GM23338 (cell line): ENCODE measurements around the gene KCNJ6. TPM values are rescaled to one million over a fixed set of nuclear protein-coding genes. Genes with fewer than 3 reads are reported as not detected.

Source experiments
- ATAC-seq: fragments of 200-7000 bp; cut with Tn5 transposase; 3 replicates; pipeline ENCODE4 v1.9.1; 2020
- DNase-seq: peaks from one replicate; pipeline ENCODE4 v3.0.0-alpha.2; 2015; ENCODE audit warnings: low spot score
- H2AFZ ChIP-seq: fragments of 200-600 bp; sonication (generic); 2 replicates; pipeline ENCODE4 v1.8.0; 2016; ENCODE audit warnings: antibody characterized with exemption, mild to moderate bottlenecking, moderate library complexity
- H3F3A ChIP-seq: fragments of 200-600 bp; sonication (generic); replicated peaks from 2 replicates; pipeline ENCODE4 v1.8.0; 2017; ENCODE audit warnings: antibody characterized with exemption, mixed run types, low read depth
- H3K27ac ChIP-seq: fragments of 200-600 bp; sonication (generic); 2 replicates; pipeline ENCODE4 v1.6.1; 2016; ENCODE audit warnings: low read depth
- H3K27me3 ChIP-seq: fragments of 200-600 bp; sonication (generic); 2 replicates; pipeline ENCODE4 v1.8.0; 2016; ENCODE audit warnings: mild to moderate bottlenecking, mixed run types, moderate library complexity; ENCODE audit not compliant: insufficient read depth
- H3K36me3 ChIP-seq: fragments of 200-600 bp; sonication (generic); 2 replicates; pipeline ENCODE4 v1.8.0; 2016; ENCODE audit warnings: mild to moderate bottlenecking; ENCODE audit not compliant: insufficient read depth
- H3K4me1 ChIP-seq: fragments of 200-600 bp; sonication (generic); 2 replicates; pipeline ENCODE4 v1.8.0; 2016; ENCODE audit warnings: mild to moderate bottlenecking, moderate library complexity; ENCODE audit not compliant: insufficient read depth
- H3K4me2 ChIP-seq: fragments of 200-600 bp; sonication (generic); 2 replicates; pipeline ENCODE4 v1.7.1; 2017; ENCODE audit warnings: mixed run types
- H3K4me3 ChIP-seq: fragments of 200-600 bp; sonication (generic); 2 replicates; pipeline ENCODE4 v1.6.1; 2016; ENCODE audit warnings: mixed run types
- H3K79me2 ChIP-seq: fragments of 200-600 bp; sonication (generic); replicated peaks from 2 replicates; pipeline ENCODE4 v1.8.0; 2017; ENCODE audit warnings: mild to moderate bottlenecking; ENCODE audit not compliant: insufficient read depth
- H3K9me2 ChIP-seq: fragments of 200-600 bp; sonication (generic); 2 replicates; pipeline ENCODE4 v1.8.0; 2017; ENCODE audit not compliant: insufficient read depth
- H4K20me1 ChIP-seq: fragments of 200-600 bp; sonication (generic); replicated peaks from 2 replicates; pipeline ENCODE4 v1.8.0; 2017; ENCODE audit warnings: mild to moderate bottlenecking; ENCODE audit not compliant: insufficient read depth
- H3K27ac Mint-ChIP-seq: 2 replicates; pipeline ENCODE4 v1.8.0; 2020; ENCODE audit warnings: inconsistent platforms, mild to moderate bottlenecking, moderate library complexity, mixed read lengths
- H3K27me3 Mint-ChIP-seq: 3 replicates; pipeline ENCODE4 v1.8.0; 2022; ENCODE audit warnings: low read depth, mild to moderate bottlenecking, moderate library complexity, mixed read lengths, inconsistent platforms; ENCODE audit not compliant: insufficient read depth, poor library complexity
- H3K36me3 Mint-ChIP-seq: 3 replicates; pipeline ENCODE4 v1.8.0; 2021; ENCODE audit warnings: low read depth, mild to moderate bottlenecking, inconsistent platforms, moderate library complexity, mixed read lengths
- H3K4me1 Mint-ChIP-seq: 3 replicates; pipeline ENCODE4 v1.8.0; 2020; ENCODE audit warnings: mild to moderate bottlenecking, inconsistent platforms, mixed read lengths
- H3K4me3 Mint-ChIP-seq: 3 replicates; pipeline ENCODE4 v1.8.0; 2021; ENCODE audit warnings: moderate library complexity, mild to moderate bottlenecking, inconsistent platforms, mixed read lengths
- H3K9me3 Mint-ChIP-seq: 3 replicates; pipeline ENCODE4 v1.8.0; 2020; ENCODE audit warnings: moderate library complexity, mild to moderate bottlenecking, inconsistent platforms, mixed read lengths
- CREB1 ChIP-seq: fragments of 250-450 bp; sonication (Bioruptor Pico); IDR thresholded peaks from 2 replicates; pipeline ENCODE4 v1.5.0; 2020; ENCODE audit warnings: low read depth, mild to moderate bottlenecking, moderate library complexity
- EZH2phosphoT487 ChIP-seq: fragments of 200-600 bp; sonication (generic); IDR thresholded peaks from one replicate; pipeline ENCODE4 v1.8.1; 2018; ENCODE audit warnings: antibody characterized with exemption; ENCODE audit not compliant: unreplicated experiment
- ZNF331 ChIP-seq: fragments of 250-450 bp; sonication (Bioruptor Pico); IDR thresholded peaks from 2 replicates; pipeline ENCODE4 v1.5.0; 2020; ENCODE audit warnings: low read depth, mild to moderate bottlenecking, moderate library complexity
- polyA plus RNA-seq: library from polyadenylated mRNA; unstranded; fragments of >200 nt; fragmentation: Nextera tagmentation; extraction: Ambion mirVana; gene quantifications from 2 replicates; pipeline ENCODE4 v1.2.1, GENCODE V29; 2016
- total RNA-seq: library from RNA; depleted of rRNA; stranded (reverse); fragments of >200 nt; shearing (Covaris generic); gene quantifications from 2 replicates; pipeline ENCODE4 v1.2.3, GENCODE V29; 2014
- TF ChIP-seq, protein P1 (sequence below): IDR thresholded peaks from one replicate; pipeline ENCODE4 v1.6.1; 2018; ENCODE audit warnings: antibody characterized with exemption; ENCODE audit not compliant: unreplicated experiment
- TF ChIP-seq, protein P2 (sequence below): IDR thresholded peaks from 2 replicates; pipeline ENCODE4 v1.6.1; 2016; ENCODE audit warnings: antibody characterized with exemption
- TF ChIP-seq, protein P3 (sequence below): fragments of 250-450 bp; sonication (Bioruptor Pico); IDR thresholded peaks from 2 replicates; pipeline ENCODE4 v1.5.0; 2020; ENCODE audit warnings: mild to moderate bottlenecking, moderate library complexity

Gene KCNJ6
- total and polyA plus RNA-seq, 2 experiments from 2014 or later: 0.48 to 0.52 TPM

DNA sequence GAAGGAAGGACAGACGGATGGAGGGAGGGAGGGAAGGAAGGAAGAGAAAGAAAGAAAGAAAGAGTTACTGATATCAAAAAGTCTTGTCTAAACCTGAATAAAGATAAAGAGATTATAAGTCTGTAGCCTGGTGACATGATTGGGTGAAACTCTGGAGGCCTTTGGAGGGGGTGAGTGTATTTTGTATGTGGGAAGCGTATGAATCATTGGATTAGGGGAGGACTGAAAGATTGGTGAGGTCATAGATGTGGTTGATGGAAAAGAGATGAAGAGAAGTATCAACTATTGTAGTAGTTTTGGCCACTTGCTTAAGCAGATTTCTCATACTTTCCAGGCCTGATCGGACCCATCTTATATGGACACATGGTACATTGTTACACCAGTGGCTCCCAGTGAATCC, 11.5 kb upstream of the KCNJ6 start:
- Mint-ChIP-seq H3K9me3 (0 out of 3 replicates have a peak, but pooled peaks cover 3% of the 10 kb centered on the region), H3K27me3 (no peaks in the 10 kb centered on the region), H3K27ac (no peak overlapping the region), H3K36me3 (no peaks in the 10 kb centered on the region), H3K4me3 (no peak overlapping the region), H3K4me1 (no peaks in the 10 kb centered on the region)
- Histone ChIP-seq H3K4me3 (no peak overlapping the region), H3K9me2 (no peaks in the 10 kb centered on the region; the same call in 1 of the 2 replicates), H3K79me2 (no peaks in the 10 kb centered on the region), H3K27ac (no peak overlapping the region), H3F3A (no peaks in the 10 kb centered on the region), H3K4me2 (no peak overlapping the region), H4K20me1 (no peaks in the 10 kb centered on the region), H3K36me3 (no peaks in the 10 kb centered on the region), H2AFZ (no peak overlapping the region), H3K4me1 (no peaks in the 10 kb centered on the region), H3K27me3 (no peaks in the 10 kb centered on the region)
- TF ChIP-seq, protein P1, sequence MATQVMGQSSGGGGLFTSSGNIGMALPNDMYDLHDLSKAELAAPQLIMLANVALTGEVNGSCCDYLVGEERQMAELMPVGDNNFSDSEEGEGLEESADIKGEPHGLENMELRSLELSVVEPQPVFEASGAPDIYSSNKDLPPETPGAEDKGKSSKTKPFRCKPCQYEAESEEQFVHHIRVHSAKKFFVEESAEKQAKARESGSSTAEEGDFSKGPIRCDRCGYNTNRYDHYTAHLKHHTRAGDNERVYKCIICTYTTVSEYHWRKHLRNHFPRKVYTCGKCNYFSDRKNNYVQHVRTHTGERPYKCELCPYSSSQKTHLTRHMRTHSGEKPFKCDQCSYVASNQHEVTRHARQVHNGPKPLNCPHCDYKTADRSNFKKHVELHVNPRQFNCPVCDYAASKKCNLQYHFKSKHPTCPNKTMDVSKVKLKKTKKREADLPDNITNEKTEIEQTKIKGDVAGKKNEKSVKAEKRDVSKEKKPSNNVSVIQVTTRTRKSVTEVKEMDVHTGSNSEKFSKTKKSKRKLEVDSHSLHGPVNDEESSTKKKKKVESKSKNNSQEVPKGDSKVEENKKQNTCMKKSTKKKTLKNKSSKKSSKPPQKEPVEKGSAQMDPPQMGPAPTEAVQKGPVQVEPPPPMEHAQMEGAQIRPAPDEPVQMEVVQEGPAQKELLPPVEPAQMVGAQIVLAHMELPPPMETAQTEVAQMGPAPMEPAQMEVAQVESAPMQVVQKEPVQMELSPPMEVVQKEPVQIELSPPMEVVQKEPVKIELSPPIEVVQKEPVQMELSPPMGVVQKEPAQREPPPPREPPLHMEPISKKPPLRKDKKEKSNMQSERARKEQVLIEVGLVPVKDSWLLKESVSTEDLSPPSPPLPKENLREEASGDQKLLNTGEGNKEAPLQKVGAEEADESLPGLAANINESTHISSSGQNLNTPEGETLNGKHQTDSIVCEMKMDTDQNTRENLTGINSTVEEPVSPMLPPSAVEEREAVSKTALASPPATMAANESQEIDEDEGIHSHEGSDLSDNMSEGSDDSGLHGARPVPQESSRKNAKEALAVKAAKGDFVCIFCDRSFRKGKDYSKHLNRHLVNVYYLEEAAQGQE: no peak
- TF ChIP-seq CREB1 (CRISPR knock-in tag) (no peak), ZNF331 (CRISPR knock-in tag) (no peak), EZH2phosphoT487 (no peak)
- TF ChIP-seq, protein P2, sequence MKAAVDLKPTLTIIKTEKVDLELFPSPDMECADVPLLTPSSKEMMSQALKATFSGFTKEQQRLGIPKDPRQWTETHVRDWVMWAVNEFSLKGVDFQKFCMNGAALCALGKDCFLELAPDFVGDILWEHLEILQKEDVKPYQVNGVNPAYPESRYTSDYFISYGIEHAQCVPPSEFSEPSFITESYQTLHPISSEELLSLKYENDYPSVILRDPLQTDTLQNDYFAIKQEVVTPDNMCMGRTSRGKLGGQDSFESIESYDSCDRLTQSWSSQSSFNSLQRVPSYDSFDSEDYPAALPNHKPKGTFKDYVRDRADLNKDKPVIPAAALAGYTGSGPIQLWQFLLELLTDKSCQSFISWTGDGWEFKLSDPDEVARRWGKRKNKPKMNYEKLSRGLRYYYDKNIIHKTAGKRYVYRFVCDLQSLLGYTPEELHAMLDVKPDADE: no peak
- TF ChIP-seq, protein P3, sequence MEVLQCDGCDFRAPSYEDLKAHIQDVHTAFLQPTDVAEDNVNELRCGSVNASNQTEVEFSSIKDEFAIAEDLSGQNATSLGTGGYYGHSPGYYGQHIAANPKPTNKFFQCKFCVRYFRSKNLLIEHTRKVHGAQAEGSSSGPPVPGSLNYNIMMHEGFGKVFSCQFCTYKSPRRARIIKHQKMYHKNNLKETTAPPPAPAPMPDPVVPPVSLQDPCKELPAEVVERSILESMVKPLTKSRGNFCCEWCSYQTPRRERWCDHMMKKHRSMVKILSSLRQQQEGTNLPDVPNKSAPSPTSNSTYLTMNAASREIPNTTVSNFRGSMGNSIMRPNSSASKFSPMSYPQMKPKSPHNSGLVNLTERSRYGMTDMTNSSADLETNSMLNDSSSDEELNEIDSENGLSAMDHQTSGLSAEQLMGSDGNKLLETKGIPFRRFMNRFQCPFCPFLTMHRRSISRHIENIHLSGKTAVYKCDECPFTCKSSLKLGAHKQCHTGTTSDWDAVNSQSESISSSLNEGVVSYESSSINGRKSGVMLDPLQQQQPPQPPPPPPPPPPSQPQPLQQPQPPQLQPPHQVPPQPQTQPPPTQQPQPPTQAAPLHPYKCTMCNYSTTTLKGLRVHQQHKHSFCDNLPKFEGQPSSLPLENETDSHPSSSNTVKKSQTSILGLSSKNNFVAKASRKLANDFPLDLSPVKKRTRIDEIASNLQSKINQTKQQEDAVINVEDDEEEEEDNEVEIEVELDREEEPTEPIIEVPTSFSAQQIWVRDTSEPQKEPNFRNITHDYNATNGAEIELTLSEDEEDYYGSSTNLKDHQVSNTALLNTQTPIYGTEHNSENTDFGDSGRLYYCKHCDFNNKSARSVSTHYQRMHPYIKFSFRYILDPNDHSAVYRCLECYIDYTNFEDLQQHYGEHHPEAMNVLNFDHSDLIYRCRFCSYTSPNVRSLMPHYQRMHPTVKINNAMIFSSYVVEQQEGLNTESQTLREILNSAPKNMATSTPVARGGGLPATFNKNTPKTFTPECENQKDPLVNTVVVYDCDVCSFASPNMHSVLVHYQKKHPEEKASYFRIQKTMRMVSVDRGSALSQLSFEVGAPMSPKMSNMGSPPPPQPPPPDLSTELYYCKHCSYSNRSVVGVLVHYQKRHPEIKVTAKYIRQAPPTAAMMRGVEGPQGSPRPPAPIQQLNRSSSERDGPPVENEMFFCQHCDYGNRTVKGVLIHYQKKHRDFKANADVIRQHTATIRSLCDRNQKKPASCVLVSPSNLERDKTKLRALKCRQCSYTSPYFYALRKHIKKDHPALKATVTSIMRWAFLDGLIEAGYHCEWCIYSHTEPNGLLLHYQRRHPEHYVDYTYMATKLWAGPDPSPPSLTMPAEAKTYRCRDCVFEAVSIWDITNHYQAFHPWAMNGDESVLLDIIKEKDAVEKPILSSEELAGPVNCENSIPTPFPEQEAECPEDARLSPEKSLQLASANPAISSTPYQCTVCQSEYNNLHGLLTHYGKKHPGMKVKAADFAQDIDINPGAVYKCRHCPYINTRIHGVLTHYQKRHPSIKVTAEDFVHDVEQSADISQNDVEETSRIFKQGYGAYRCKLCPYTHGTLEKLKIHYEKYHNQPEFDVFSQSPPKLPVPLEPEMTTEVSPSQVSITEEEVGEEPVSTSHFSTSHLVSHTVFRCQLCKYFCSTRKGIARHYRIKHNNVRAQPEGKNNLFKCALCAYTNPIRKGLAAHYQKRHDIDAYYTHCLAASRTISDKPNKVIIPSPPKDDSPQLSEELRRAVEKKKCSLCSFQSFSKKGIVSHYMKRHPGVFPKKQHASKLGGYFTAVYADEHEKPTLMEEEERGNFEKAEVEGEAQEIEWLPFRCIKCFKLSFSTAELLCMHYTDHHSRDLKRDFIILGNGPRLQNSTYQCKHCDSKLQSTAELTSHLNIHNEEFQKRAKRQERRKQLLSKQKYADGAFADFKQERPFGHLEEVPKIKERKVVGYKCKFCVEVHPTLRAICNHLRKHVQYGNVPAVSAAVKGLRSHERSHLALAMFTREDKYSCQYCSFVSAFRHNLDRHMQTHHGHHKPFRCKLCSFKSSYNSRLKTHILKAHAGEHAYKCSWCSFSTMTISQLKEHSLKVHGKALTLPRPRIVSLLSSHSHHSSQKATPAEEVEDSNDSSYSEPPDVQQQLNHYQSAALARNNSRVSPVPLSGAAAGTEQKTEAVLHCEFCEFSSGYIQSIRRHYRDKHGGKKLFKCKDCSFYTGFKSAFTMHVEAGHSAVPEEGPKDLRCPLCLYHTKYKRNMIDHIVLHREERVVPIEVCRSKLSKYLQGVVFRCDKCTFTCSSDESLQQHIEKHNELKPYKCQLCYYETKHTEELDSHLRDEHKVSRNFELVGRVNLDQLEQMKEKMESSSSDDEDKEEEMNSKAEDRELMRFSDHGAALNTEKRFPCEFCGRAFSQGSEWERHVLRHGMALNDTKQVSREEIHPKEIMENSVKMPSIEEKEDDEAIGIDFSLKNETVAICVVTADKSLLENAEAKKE (CRISPR knock-in tag): no peak
- ATAC-seq (no peak), DNase-seq (no peak)
